Uterus (tissue), 2 donors: Measurements from ENCODE around the gene RAPGEF5.

ENCODE experiments used
- POLR2A ChIP-seq, 2 donors: fragments of 450-650 bp; IDR thresholded peaks; one replicate each; pipeline ENCODE4 v1.6.1; 2016; ENCODE audit warnings: antibody characterized with exemption in 2 of 2, mild to moderate bottlenecking in 1 of 2, moderate library complexity in 1 of 2
- TF ChIP-seq, protein P1 (sequence below), 4 experiments: fragments of 200-600 bp in 2 of 4; fragments of 450-650 bp in 2 of 4; sonication (generic) in 2 of 4; IDR thresholded peaks; one replicate each; pipeline ENCODE4 v1.5.1; 2016 to 2019; ENCODE audit warnings: antibody characterized with exemption in 4 of 4, mild to moderate bottlenecking in 2 of 4, moderate library complexity in 1 of 4

GRCh38 chr7:22338411-22338810 is 18.5 kb downstream of the RAPGEF5 start:
- TF ChIP-seq, protein P1, sequence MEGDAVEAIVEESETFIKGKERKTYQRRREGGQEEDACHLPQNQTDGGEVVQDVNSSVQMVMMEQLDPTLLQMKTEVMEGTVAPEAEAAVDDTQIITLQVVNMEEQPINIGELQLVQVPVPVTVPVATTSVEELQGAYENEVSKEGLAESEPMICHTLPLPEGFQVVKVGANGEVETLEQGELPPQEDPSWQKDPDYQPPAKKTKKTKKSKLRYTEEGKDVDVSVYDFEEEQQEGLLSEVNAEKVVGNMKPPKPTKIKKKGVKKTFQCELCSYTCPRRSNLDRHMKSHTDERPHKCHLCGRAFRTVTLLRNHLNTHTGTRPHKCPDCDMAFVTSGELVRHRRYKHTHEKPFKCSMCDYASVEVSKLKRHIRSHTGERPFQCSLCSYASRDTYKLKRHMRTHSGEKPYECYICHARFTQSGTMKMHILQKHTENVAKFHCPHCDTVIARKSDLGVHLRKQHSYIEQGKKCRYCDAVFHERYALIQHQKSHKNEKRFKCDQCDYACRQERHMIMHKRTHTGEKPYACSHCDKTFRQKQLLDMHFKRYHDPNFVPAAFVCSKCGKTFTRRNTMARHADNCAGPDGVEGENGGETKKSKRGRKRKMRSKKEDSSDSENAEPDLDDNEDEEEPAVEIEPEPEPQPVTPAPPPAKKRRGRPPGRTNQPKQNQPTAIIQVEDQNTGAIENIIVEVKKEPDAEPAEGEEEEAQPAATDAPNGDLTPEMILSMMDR (IDR thresholded peaks at IDR 0.05), result no peak
- no peak for TF ChIP-seq POLR2A (IDR thresholded peaks at IDR 0.05)
